ENCODE results near the gene CCDC88C.
"Not testable (repeated sequence)": the region's sequence is repeated elsewhere in the genome, so short reads cannot be mapped to it uniquely, and the experiment has no call there.

CCDC88C gene

DNA sequence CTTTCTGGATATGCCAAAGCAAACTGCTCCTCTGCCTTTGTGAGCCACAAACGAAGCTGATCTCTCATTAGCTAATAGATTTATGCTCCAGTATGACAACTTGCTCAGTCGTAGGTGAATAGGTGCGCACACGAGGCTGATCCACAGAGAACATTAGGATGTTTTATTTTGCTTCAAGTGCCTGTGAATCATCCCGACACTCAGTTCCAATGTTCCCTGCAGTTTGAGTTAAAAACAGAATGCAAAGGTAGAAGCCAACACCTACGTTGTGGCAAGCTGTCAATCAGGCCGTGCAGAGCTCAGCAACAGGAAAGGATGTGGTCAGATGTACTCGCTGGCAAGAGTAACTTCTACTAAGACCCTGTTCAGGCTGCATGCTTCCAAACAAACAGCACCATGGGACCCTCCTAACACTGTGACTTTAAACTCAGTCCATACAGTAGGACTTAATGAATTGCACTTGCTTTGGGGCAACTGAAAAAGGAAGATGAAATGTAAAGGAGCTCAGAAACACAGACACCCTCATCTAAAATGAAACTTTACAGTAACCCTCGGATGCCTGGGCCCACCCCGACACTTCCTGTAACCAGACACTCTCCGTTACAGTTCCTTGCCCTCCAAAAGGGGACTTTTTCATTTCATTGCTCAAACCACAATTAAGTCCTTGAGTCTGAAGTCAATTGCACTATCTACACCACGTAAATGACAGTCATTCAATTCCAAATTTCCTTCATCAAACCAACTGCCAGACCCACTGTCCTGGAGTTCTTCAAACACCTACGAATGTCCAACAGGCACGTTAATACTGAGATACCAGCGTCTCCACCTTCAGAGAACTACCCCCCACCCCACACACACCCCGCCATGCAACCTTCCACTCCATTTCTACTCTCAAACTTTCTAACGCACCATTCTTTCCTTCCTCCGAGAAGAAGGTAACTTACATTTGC is 1.6 kb downstream of the CCDC88C start:
- DNase-seq = no peak

DNA sequence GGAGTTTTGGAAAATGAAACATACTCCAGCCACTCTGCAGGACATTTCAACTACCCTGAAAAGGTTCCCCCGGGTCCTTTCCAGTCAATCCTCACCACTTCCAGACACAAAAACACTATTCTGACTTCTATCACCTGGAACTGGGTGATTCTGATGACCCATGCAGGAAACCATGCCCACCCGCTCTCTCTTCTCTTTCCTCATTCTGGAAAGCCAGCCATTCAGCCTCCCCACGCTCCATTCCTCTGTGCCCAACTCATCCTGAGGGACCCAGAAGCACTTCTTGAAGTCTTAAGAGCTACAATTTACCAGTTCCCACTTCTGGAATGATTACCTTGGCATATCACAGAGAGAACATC is 3.2 kb downstream of the CCDC88C start:
- DNase-seq = no peak

- no peak for DNase-seq
These were observed 3.8 kb downstream of the CCDC88C start for GRCh38 chr14:91413547-91414474.

DNA sequence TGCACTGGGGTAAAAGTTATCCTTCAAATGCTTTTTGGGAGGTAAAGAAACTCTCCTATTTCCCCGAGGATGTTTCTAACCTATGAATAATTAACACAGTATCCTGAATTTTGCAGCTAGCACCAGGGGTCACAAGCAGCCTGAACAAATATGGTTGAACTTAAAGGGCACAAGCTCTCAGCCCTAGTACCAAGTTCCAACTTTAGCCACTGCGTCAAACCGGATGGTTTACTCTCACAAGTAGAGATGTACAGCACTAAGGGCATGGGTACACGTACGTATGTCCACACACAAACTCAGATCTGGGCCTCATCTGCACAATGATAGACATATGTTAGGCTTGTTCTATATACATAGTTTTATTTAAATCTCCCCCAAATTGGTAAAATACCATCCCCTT is 4.7 kb downstream of the CCDC88C start:
- no peak for DNase-seq

DNA sequence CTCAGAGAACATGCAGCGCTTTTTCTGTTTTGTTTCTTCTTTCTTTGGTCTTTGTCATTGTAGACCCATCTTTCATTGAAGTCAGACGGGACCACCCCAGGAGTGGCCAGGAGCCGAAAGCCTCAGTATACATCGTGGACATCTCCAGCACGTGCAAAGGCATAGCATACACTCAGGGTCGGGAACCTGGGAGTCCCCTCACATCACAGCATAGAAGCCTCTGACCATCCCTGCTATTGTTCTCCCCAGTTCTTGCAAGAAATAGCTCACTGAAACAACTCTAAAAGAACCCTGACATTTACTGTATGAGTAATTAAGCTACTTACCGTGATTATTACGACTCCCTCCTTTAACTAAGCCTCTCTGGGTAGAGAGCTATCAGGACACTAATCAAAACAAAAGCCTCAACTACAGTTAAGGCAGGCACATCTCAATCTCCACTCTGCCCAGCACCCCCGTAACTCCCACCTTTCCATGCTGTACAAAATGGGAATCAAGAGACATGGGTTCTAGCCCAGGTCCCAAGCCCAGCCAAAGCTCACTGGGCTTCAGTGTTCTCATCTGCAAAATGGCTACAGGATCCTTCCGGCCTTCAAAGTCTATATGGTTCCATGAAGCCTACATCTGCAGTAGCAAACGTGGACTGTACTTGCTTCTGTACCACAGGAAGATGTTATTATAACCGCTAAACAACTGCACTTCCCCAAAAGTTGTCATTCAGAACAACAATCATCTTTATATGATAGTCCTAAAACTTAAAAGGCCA is 6.7 kb downstream of the CCDC88C start:
- DNase-seq = no peak

GRCh38 chr14:91409928-91410718 is 7.5 kb downstream of the CCDC88C start:
- no peak for DNase-seq

DNA sequence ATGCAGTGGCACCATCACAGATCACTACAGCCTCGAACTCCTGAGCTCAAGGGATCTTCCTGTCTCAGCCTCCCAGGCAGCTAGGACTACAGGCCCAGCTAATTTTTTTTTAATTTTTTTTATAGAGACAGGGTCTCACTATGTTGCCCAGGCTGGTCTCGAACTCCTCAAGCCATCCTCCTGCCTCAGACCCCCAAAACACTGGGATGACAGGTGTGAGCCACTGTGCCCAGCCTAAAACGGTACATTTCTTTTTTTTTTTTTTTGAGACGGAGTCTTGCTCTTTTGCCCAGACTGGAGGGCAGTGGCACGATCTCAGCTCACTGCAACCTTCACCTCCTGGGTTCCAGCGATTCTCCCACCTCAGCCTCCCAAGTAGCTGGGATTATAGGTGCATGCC is 8.4 kb downstream of the CCDC88C start:
- DNase-seq = not testable (repeated sequence)

DNA sequence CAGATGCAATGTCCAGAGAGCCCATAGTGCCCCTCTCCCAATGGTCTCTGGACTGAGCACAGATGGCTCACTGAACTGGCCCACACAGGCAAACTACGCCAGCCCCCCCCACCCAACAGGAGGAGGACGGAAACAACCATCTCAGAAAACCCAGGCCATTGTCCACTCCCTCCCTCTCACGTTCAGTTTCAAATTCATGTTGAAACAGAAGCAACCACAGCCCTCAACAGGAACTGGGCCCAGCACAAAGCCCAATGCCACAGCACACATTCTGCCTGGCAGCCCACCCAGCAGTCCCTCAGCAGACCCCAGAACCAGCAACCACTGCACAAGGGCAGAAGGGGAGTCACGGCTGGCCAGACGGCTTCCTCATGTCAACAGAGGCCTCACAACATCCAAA is 10.6 kb downstream of the CCDC88C start:
- no peak for DNase-seq

DNA sequence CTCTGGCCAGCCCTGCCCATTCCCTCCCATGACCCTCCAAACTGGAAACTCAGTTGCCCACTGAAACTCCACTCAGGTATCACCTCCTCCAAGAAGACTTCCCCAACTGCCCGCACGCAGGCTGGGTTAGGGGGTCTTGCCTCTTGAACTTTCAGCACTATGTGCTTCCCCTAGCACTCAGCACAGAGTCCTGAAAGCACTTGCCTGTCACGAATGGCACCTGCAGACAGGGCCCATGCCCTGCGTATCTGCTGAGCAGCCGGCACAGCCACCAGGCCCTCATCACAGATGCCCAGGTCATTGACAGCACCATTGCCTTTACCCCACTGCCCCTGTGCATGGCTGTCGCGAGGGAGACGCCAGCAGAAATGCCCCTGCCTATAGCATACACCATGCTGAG is 11.2 kb downstream of the CCDC88C start:
- DNase-seq = no peak

DNA sequence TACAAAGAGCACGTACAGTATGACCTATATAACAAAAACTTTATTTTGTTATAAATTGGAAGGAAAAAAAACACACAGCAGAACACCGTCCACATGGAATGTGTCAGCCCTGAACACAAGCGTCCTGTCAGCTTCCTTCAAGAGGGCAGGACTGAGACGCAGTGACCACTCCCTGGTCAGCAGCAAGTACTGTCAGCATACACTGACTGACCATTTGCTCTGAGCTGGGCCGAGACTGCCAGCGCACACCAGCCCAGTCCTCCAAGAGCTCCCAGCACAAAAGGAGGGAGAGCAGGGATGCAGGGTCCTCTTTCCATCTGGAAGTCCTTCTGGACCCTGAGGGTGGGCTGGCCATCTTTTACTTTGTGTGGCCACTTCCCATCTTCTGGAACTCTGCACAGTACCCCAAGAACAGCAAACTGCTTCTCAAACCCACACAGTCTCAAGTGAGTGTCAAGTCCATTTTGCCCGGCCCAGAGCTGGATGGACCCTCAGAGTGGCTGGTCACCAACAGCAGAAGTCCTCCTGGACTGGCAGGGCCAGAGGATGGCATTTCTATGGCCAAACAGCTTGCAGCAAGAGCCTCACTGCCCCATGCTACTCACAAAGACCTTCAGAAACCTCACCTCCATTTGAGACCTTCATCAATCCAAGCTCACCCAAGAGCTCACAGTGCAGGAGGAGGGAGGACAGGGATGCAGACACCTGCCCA is 11.7 kb downstream of the CCDC88C start:
- no peak for DNase-seq

GRCh38 chr14:91405241-91405721 is 12.3 kb downstream of the CCDC88C start:
- DNase-seq = no peak

- DNase-seq = no peak
These were observed 14.6 kb downstream of the CCDC88C start for GRCh38 chr14:91402771-91403600.

DNA sequence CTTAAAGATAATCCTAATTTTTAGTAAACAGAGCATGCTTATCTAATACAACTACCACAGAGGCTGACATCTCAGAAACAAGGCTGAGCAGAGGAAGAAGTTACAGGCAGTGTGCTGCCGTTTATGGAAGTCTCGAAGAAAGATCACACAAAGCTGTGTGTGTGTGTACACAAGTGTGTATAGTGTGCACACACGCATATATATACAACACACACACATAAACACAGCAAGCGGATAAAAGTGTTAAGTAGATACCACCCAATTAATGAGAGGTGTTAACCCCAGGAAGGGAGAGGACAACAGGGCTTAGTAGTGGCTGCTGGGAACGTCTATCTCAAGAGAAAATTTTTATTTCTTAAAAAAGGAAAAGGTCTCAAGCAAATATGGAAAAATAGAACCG is 15.3 kb downstream of the CCDC88C start:
- DNase-seq = no peak

DNA sequence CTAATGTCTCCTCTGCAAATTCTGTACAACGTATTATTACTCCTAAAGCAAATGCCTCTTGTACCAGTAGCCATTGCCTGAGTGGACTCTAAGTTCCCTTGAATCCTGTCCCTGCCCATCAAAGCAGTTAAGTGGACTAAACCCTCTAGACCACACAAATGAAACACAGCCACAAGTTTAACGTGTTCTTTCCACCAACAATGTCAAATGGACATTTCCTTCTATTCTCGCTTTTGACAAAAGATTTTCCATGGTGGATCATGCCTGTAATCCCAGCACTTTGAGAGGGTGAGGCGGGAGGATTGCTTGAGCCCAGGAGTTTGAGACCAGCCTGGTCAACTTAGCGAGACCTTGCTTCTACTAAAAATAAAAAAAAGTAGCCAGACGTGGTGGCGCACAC is 15.9 kb downstream of the CCDC88C start:
- DNase-seq = no peak

GRCh38 chr14:91400696-91401095 is 16.9 kb downstream of the CCDC88C start:
- no peak for DNase-seq

DNA sequence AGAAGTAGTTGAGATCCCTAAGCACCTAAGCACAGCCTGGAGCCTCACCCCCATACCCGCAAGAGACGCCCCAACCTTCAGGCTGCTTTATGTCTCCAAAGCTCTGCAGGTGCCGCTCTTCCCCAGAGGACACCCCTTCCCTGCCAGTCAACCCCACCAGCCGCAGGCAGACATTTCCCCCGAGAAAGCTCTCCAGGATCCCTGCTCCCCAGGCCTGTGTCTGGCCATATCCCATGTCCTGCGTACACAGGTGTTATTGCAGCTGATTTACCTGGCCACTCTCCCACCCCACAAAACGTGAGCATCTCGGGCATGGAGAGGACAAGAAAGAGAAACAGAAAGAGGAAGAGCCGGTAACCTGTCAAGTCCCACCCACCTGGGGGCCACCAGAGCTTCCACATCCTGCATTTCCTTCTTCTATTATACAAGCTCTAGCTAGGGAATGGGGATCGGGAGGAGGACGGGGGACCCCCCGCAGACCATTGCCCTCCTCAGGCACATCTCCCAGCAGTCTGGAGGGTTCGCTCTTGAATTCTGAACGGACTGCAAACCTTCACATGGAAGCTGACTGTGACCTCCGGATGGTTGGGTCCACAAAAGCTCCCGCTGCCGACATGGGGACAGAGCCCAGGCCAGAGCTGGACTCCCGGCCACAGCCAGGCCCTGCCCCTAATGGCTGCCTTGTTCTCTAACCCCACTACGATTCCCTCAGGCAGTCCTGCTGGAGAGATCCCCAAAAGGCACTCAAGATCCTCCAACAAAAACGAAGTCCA is 17.6 kb downstream of the CCDC88C start:
- no peak for DNase-seq

- no peak for DNase-seq
These were observed 18.9 kb downstream of the CCDC88C start for GRCh38 chr14:91398707-91399106.

- DNase-seq = no peak
These were observed 19.5 kb downstream of the CCDC88C start for GRCh38 chr14:91397965-91398591.
